Neural cell (in vitro differentiated cells): Measurements from ENCODE around the gene CCDC148.

Experiments used
- EZH2 ChIP-seq: fragments of 200-600, 300-800 bp; shearing (Covaris generic), sonication (generic); IDR thresholded peaks from 2 replicates; pipeline ENCODE4 v1.6.1; 2014; ENCODE audit warnings: antibody characterized with exemption, low read length, borderline replicate concordance, mild to moderate bottlenecking; ENCODE audit not compliant: insufficient read depth, poor library complexity, severe bottlenecking
- POLR2AphosphoS5 ChIP-seq: IDR thresholded peaks from 2 replicates; pipeline ENCODE4 v1.6.1; 2012
- RAD21 ChIP-seq: fragments of 450-650 bp; conservative IDR thresholded peaks from 2 replicates; pipeline ENCODE4 v1.6.1; 2014; ENCODE audit warnings: antibody characterized with exemption, mild to moderate bottlenecking, moderate library complexity
- TF ChIP-seq, protein P1 (sequence below): IDR thresholded peaks from 2 replicates; pipeline ENCODE4 v1.6.1; 2012; ENCODE audit warnings: borderline replicate concordance
- TF ChIP-seq, protein P2 (sequence below): fragments of 450-650 bp; IDR thresholded peaks from 2 replicates; pipeline ENCODE4 v1.5.1; 2014; ENCODE audit warnings: antibody characterized with exemption, mild to moderate bottlenecking, moderate library complexity; ENCODE audit not compliant: poor library complexity, severe bottlenecking

DNA sequence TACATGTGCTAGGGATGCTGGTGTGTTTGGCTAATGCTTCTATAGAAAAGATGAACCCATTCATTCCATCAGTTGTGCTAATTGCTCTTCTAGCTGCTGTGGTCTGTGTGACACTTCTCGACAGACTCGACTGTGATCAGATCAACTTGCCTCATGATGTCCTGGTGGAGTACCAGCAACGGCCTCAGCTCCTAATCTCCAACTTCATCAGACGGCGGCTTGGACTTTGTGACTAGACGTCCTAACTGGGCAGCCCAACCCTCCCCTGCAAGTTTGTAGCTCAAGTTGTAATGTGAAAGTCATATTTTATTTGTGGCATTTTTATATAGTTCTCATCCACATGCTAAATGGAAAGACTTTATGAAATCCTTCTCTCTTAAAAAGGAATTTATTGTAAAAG is 321.9 kb downstream of the CCDC148 start:
- TF ChIP-seq, protein P1, sequence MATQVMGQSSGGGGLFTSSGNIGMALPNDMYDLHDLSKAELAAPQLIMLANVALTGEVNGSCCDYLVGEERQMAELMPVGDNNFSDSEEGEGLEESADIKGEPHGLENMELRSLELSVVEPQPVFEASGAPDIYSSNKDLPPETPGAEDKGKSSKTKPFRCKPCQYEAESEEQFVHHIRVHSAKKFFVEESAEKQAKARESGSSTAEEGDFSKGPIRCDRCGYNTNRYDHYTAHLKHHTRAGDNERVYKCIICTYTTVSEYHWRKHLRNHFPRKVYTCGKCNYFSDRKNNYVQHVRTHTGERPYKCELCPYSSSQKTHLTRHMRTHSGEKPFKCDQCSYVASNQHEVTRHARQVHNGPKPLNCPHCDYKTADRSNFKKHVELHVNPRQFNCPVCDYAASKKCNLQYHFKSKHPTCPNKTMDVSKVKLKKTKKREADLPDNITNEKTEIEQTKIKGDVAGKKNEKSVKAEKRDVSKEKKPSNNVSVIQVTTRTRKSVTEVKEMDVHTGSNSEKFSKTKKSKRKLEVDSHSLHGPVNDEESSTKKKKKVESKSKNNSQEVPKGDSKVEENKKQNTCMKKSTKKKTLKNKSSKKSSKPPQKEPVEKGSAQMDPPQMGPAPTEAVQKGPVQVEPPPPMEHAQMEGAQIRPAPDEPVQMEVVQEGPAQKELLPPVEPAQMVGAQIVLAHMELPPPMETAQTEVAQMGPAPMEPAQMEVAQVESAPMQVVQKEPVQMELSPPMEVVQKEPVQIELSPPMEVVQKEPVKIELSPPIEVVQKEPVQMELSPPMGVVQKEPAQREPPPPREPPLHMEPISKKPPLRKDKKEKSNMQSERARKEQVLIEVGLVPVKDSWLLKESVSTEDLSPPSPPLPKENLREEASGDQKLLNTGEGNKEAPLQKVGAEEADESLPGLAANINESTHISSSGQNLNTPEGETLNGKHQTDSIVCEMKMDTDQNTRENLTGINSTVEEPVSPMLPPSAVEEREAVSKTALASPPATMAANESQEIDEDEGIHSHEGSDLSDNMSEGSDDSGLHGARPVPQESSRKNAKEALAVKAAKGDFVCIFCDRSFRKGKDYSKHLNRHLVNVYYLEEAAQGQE, result no peak
- no peak for TF ChIP-seq RAD21
- no peak for TF ChIP-seq EZH2
- TF ChIP-seq POLR2AphosphoS5, result no peak
- TF ChIP-seq, protein P2, sequence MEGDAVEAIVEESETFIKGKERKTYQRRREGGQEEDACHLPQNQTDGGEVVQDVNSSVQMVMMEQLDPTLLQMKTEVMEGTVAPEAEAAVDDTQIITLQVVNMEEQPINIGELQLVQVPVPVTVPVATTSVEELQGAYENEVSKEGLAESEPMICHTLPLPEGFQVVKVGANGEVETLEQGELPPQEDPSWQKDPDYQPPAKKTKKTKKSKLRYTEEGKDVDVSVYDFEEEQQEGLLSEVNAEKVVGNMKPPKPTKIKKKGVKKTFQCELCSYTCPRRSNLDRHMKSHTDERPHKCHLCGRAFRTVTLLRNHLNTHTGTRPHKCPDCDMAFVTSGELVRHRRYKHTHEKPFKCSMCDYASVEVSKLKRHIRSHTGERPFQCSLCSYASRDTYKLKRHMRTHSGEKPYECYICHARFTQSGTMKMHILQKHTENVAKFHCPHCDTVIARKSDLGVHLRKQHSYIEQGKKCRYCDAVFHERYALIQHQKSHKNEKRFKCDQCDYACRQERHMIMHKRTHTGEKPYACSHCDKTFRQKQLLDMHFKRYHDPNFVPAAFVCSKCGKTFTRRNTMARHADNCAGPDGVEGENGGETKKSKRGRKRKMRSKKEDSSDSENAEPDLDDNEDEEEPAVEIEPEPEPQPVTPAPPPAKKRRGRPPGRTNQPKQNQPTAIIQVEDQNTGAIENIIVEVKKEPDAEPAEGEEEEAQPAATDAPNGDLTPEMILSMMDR, result no peak
